ENCODE results near the gene OSBPL6. TPM values are rescaled to one million over a fixed set of nuclear protein-coding genes. Genes with fewer than 3 reads are reported as not detected.

OSBPL6 gene
- total RNA-seq, 1 donor from 2014 or later = 5.3 TPM

DNA sequence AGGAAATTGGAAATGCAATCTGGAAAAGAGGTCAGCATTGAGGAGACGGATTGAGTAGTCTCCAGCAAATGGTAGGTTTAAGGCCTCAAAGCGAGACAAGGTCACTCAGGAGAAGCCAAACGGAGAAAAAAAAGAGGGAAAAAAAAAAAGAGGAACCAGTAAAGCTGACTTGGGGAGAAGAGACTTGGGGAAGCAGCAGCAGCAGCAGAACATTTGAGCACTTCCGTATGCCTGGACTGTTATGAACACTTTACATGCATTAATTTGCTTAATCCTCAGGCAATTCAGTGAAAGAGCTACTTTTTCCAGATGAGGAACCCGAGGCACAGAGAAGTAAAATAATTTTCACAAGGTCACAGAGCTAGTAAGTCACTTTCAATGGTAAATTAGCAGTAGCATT is 81.3 kb downstream of the OSBPL6 start:
- Histone ChIP-seq H3K36me3 (ENCODE audit: control insufficient read depth, insufficient read depth, low read length) (no peaks in the 10 kb centered on the region), H3K27me3 (ENCODE audit: control insufficient read depth, insufficient read depth, low read length) (no peaks in the 10 kb centered on the region), H3K4me3 (ENCODE audit: low read depth, low read length) (no peak overlapping the region)
- no peak for FAIRE-seq
- no peak for DNase-seq (ENCODE audit: low read depth)
- no peak for TF ChIP-seq CTCF (IDR thresholded peaks at IDR 0.05; ENCODE audit: insufficient read depth, low read length, severe bottlenecking)

DNA sequence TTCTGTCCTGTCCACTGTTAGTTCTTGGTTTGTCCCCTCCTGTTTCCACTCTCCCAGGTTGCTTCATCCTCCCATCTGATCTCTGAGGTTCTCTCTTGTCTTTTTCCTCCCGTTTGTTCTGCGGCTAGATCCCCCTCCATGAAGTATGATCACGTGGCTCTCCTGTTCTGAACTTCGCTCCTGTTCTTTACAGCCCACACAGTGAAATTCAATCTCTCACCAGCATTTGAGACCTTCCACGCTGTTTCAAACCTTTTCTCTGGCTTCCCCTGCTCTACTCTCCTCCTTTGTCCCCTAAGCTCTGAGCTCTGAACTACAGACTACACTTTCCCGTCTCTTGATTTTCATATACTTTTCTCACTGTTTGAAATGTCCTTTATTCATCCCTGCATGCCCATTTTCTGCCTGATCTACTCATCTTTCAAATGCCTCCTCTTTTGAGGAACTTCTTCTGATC is 83.5 kb downstream of the OSBPL6 start:
- peak; percentile 12 for DNase-seq (ENCODE audit: low read depth)
- no peak for FAIRE-seq
- no peak for TF ChIP-seq CTCF (IDR thresholded peaks at IDR 0.05; ENCODE audit: insufficient read depth, low read length, severe bottlenecking)
- no peak overlapping the region for H3K4me3 ChIP-seq (ENCODE audit: low read depth, low read length)
- H3K27me3 ChIP-seq (ENCODE audit: control insufficient read depth, insufficient read depth, low read length) = no peaks in the 10 kb centered on the region
- H3K36me3 ChIP-seq (ENCODE audit: control insufficient read depth, insufficient read depth, low read length) = no peaks in the 10 kb centered on the region

DNA sequence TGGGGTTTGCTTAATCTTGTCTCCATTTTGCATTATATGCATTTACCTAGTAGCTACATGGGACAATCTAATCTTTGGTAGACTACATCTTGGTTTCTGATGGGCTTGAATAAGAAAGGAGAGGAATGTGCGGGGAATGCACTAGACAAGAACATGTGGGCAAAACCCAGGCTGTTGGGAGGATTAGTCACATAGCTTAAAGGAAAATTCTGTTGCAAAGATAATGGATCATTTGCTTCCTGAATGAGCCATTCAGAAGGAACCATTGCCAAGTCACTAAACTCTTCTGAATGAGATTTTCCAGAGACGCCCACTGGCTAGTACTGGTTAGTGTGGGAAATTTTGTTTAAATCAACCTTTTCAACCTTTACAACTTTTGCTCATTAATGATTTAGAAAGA is 84.8 kb downstream of the OSBPL6 start:
- DNase-seq (ENCODE audit: low read depth) (peak; percentile 95), FAIRE-seq (peak; percentile 93)
- TF ChIP-seq CTCF (IDR thresholded peaks at IDR 0.05; ENCODE audit: insufficient read depth, low read length, severe bottlenecking) = no peak
- Histone ChIP-seq H3K4me3 (ENCODE audit: low read depth, low read length) (no peak overlapping the region), H3K27me3 (ENCODE audit: control insufficient read depth, insufficient read depth, low read length) (no peaks in the 10 kb centered on the region), H3K36me3 (ENCODE audit: control insufficient read depth, insufficient read depth, low read length) (no peaks in the 10 kb centered on the region)

DNA sequence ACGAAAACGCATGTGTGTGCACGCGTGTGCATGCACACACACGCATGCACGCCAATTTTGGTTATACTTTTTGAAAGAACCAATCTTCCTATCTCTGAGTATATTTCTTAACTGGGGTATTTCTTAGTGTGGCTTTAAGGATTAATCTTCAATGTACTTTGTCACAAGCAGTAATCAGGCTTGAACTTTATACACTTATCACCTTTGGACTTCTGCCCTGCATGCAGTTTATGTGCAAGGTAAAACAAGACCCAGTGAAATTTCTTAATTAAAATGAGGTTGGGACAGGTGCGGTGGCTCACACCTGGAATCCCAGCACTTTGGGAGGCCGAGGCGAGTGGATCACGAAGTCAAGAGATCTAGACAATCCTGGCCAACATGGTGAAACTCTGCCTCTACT is 85.3 kb downstream of the OSBPL6 start:
- H3K27me3 ChIP-seq (ENCODE audit: control insufficient read depth, insufficient read depth, low read length) = no peaks in the 10 kb centered on the region
- H3K36me3 ChIP-seq (ENCODE audit: control insufficient read depth, insufficient read depth, low read length) = no peaks in the 10 kb centered on the region
- FAIRE-seq = no peak
- no peak for TF ChIP-seq CTCF (IDR thresholded peaks at IDR 0.05; ENCODE audit: insufficient read depth, low read length, severe bottlenecking)
- H3K4me3 ChIP-seq (ENCODE audit: low read depth, low read length) = no peak overlapping the region
- DNase-seq (ENCODE audit: low read depth) = no peak

- no peaks in the 10 kb centered on the region for H3K27me3 ChIP-seq (ENCODE audit: control insufficient read depth, insufficient read depth, low read length)
- no peaks in the 10 kb centered on the region for H3K36me3 ChIP-seq (ENCODE audit: control insufficient read depth, insufficient read depth, low read length)
- FAIRE-seq (no peak), DNase-seq (ENCODE audit: low read depth) (peak; percentile 62)
- H3K4me3 ChIP-seq (ENCODE audit: low read depth, low read length) = no peak overlapping the region
- TF ChIP-seq CTCF (IDR thresholded peaks at IDR 0.05; ENCODE audit: insufficient read depth, low read length, severe bottlenecking) = peak; percentile 50
These were observed 86.0 kb downstream of the OSBPL6 start for GRCh38 chr2:178280244-178280852.
